Osteoblast (primary cell): ENCODE data around the gene NFIB. TPM values are rescaled to one million over a fixed set of nuclear protein-coding genes. Genes with fewer than 3 reads are reported as not detected.

Source experiments
- DNase-seq: peaks from one replicate; pipeline ENCODE4 v3.0.0; 2011; ENCODE audit warnings: low spot score, mixed read lengths; ENCODE audit not compliant: insufficient read length; ENCODE audit errors: missing footprints
- H2AFZ ChIP-seq: 2 replicates; pipeline ENCODE4 v1.6.0; 2011; ENCODE audit warnings: mild to moderate bottlenecking, low read length
- H3K27ac ChIP-seq: 2 replicates; pipeline ENCODE4 v1.5.1; 2011; ENCODE audit warnings: mild to moderate bottlenecking, low read depth, low read length, moderate library complexity
- H3K27me3 ChIP-seq: 2 replicates; pipeline ENCODE4 v1.6.0; 2012; ENCODE audit warnings: mild to moderate bottlenecking, control low read depth, inconsistent platforms, low read length, moderate library complexity; ENCODE audit not compliant: insufficient read depth
- H3K36me3 ChIP-seq: 2 replicates; pipeline ENCODE4 v1.5.1; 2011; ENCODE audit warnings: mild to moderate bottlenecking, low read length, control low read depth, moderate library complexity; ENCODE audit not compliant: insufficient read depth
- H3K4me1 ChIP-seq: 2 replicates; pipeline ENCODE4 v1.5.1; 2011; ENCODE audit warnings: mild to moderate bottlenecking, low read length, control low read depth, moderate library complexity; ENCODE audit not compliant: insufficient read depth
- H3K4me2 ChIP-seq: 2 replicates; pipeline ENCODE4 v1.6.0; 2011; ENCODE audit warnings: mild to moderate bottlenecking, low read length; ENCODE audit not compliant: insufficient read depth
- H3K4me3 ChIP-seq: fragments of 200-600 bp; sonication (generic); 3 replicates; pipeline ENCODE4 v1.5.1; 2012; ENCODE audit warnings: mild to moderate bottlenecking, low read length, inconsistent platforms; ENCODE audit not compliant: insufficient read depth
- H3K79me2 ChIP-seq: 2 replicates; pipeline ENCODE4 v1.6.0; 2012; ENCODE audit warnings: mild to moderate bottlenecking, low read length, control low read depth, inconsistent platforms; ENCODE audit not compliant: insufficient read depth
- H3K9me3 ChIP-seq: 2 replicates; pipeline ENCODE4 v1.5.1; 2011; ENCODE audit warnings: low read depth, low read length, control low read depth
- H4K20me1 ChIP-seq: 2 replicates; pipeline ENCODE4 v1.6.0; 2012; ENCODE audit warnings: mild to moderate bottlenecking, low read length, control low read depth; ENCODE audit not compliant: insufficient read depth
- CTCF ChIP-seq: IDR thresholded peaks from 2 replicates; pipeline ENCODE4 v1.5.1; 2011; ENCODE audit warnings: mild to moderate bottlenecking, low read depth, low read length, moderate library complexity; ENCODE audit errors: extremely low read depth
- total RNA-seq: library from RNA; depleted of rRNA; stranded (reverse); fragments of >200 nt; gene quantifications from 2 replicates; pipeline ENCODE4 v1.2.3, GENCODE V29; 2012

Gene NFIB
- total RNA-seq, 1 donor, result 21.0 TPM

GRCh38 chr9:14240537-14240936 is 73.4 kb downstream of the NFIB start:
- H3K4me3 ChIP-seq, result no peak overlapping the region
- H4K20me1 ChIP-seq, result no peaks in the 10 kb centered on the region
- H3K4me1 ChIP-seq, result peaks cover 23% of the 10 kb centered on the region
- H3K4me2 ChIP-seq, result no peak overlapping the region
- H3K36me3 ChIP-seq, result no peaks in the 10 kb centered on the region
- H3K79me2 ChIP-seq, result peaks cover 27% of the 10 kb centered on the region
- no peak overlapping the region for H3K27ac ChIP-seq
- H2AFZ ChIP-seq, result no peak overlapping the region
- H3K9me3 ChIP-seq, result no peaks in the 10 kb centered on the region
- no peak for TF ChIP-seq CTCF
- no peak for DNase-seq
- no peaks in the 10 kb centered on the region for H3K27me3 ChIP-seq

GRCh38 chr9:14238518-14238917 is 75.4 kb downstream of the NFIB start:
- DNase-seq, result no peak
- H3K27ac ChIP-seq, result no peak overlapping the region

GRCh38 chr9:14238079-14238478 is 75.9 kb downstream of the NFIB start:
- DNase-seq, result no peak
- H3K4me2 ChIP-seq, result no peak overlapping the region
- no peak for TF ChIP-seq CTCF
- H4K20me1 ChIP-seq, result no peaks in the 10 kb centered on the region
- H3K4me1 ChIP-seq, result peaks cover 15% of the 10 kb centered on the region
- no peaks in the 10 kb centered on the region for H3K27me3 ChIP-seq
- H3K27ac ChIP-seq, result no peak overlapping the region
- H2AFZ ChIP-seq, result no peak overlapping the region
- no peaks in the 10 kb centered on the region for H3K9me3 ChIP-seq
- peaks cover 20% of the 10 kb centered on the region for H3K79me2 ChIP-seq
- H3K36me3 ChIP-seq, result no peaks in the 10 kb centered on the region
- no peak overlapping the region for H3K4me3 ChIP-seq

More at GRCh38 chr9:14238518-14238917, 75.4 kb downstream of the NFIB start:
- peaks cover 15% of the 10 kb centered on the region for H3K4me1 ChIP-seq
- H2AFZ ChIP-seq, result no peak overlapping the region
- H3K79me2 ChIP-seq, result peaks cover 20% of the 10 kb centered on the region
- no peaks in the 10 kb centered on the region for H3K27me3 ChIP-seq
- peak overlapping the region; percentile 12 for H3K4me2 ChIP-seq
- no peak for TF ChIP-seq CTCF
- no peak overlapping the region for H3K4me3 ChIP-seq
- H4K20me1 ChIP-seq, result no peaks in the 10 kb centered on the region
- no peaks in the 10 kb centered on the region for H3K36me3 ChIP-seq
- no peaks in the 10 kb centered on the region for H3K9me3 ChIP-seq

GRCh38 chr9:14236591-14236990 is 77.3 kb downstream of the NFIB start:
- H3K36me3 ChIP-seq, result no peaks in the 10 kb centered on the region
- H4K20me1 ChIP-seq, result no peaks in the 10 kb centered on the region
- no peak overlapping the region for H2AFZ ChIP-seq
- H3K9me3 ChIP-seq, result no peaks in the 10 kb centered on the region
- H3K79me2 ChIP-seq, result peaks cover 20% of the 10 kb centered on the region
- H3K4me2 ChIP-seq, result peak overlapping the region; percentile 4
- H3K4me3 ChIP-seq, result no peak overlapping the region
- H3K4me1 ChIP-seq, result peaks cover 15% of the 10 kb centered on the region
- no peak for DNase-seq
- H3K27ac ChIP-seq, result no peak overlapping the region
- no peak for TF ChIP-seq CTCF
- H3K27me3 ChIP-seq, result no peaks in the 10 kb centered on the region
